ENCODE results near the gene CYP27B1.

- TF ChIP-seq RAD21 (IDR thresholded peaks at IDR 0.05; ENCODE audit: low read depth) = no peak
- 0 out of 2 replicates have a peak, but pooled peaks have one; percentile 5 for TF ChIP-seq EP300 (IDR thresholded peaks at IDR 0.05; ENCODE audit: borderline replicate concordance)
- no peak for TF ChIP-seq REST (IDR thresholded peaks at IDR 0.05; ENCODE audit: low read depth)
- peak; percentile 19; the same call in 1 of the 2 replicates for TF ChIP-seq TCF12 (IDR thresholded peaks at IDR 0.05; ENCODE audit: low read depth)
- TF ChIP-seq MAX (IDR thresholded peaks at IDR 0.05) = peak; percentile 87
- peak; percentile 39 for TF ChIP-seq TEAD4 (IDR thresholded peaks at IDR 0.05)
- TF ChIP-seq CEBPB (IDR thresholded peaks at IDR 0.05) = no peak
- no peak; the same call in 1 of the 2 replicates for TF ChIP-seq TAF1 (IDR thresholded peaks at IDR 0.05; ENCODE audit: low read depth)
Observed at GRCh38 chr12:57744777-57745484, 21.9 kb downstream of the CYP27B1 start, which contains the start of gene TSPAN31.

Data from Ishikawa (cell line).